Gastroesophageal sphincter (tissue), 4 donors: ENCODE measurements around the gene BIK. TPM values are rescaled to one million over a fixed set of nuclear protein-coding genes. Genes with fewer than 3 reads are reported as not detected.
A peak's percentile ranks its signal among the peaks of the same experiment; 100 is the strongest.

ENCODE experiments used
- ATAC-seq: fragments of 150-250 bp; one replicate; pipeline ENCODE4 v1.9.1; 2016; ENCODE audit warnings: mild to moderate bottlenecking, moderate library complexity
- H3K27ac ChIP-seq, 4 donors: fragments of 200-600 bp; sonication (generic) in 3 of 4; 1 replicate in 3 of 4; 2 replicates in 1 of 4; pipeline ENCODE4 v1.5.1; 2016 to 2019
- H3K27me3 ChIP-seq: fragments of 200-600 bp; sonication (generic); one replicate; pipeline ENCODE4 v1.5.1; 2019
- H3K36me3 ChIP-seq, 2 donors: fragments of 200-600 bp; sonication (generic); one replicate each; pipeline ENCODE4 v1.5.1; 2019; ENCODE audit warnings: control low read depth in 1 of 2
- H3K4me1 ChIP-seq, 3 donors: fragments of 200-600 bp; sonication (generic); 1 replicate in 2 of 3; 2 replicates in 1 of 3; pipeline ENCODE4 v1.5.1; 2016 to 2019; ENCODE audit warnings: control low read depth in 2 of 3
- H3K4me3 ChIP-seq, 2 donors: fragments of 200-600 bp; sonication (generic); one replicate each; pipeline ENCODE4 v1.5.1; 2019; ENCODE audit warnings: mild to moderate bottlenecking in 1 of 2, moderate library complexity in 1 of 2
- H3K9me3 ChIP-seq, 3 donors: fragments of 200-600 bp; sonication (generic); one replicate each; pipeline ENCODE4 v1.5.1; 2017 to 2019; ENCODE audit warnings: control low read depth in 2 of 3
- EP300 ChIP-seq: sonication (generic); formaldehyde crosslinking; IDR thresholded peaks from one replicate; pipeline ENCODE4 v1.6.1; 2017; ENCODE audit warnings: antibody characterized with exemption, mild to moderate bottlenecking
- POLR2A ChIP-seq, 2 donors: fragments of 450-650 bp; IDR thresholded peaks; one replicate each; pipeline ENCODE4 v1.6.1; 2017; ENCODE audit warnings: antibody characterized with exemption in 2 of 2, mild to moderate bottlenecking in 2 of 2, moderate library complexity in 1 of 2
- POLR2AphosphoS5 ChIP-seq: sonication (generic); formaldehyde crosslinking; IDR thresholded peaks from one replicate; pipeline ENCODE4 v1.6.1; 2017; ENCODE audit warnings: antibody characterized with exemption
- WGBS, 2 donors: methylation state at CpG; one replicate each; pipeline ENCODE4 v1.1.5; 2018; ENCODE audit warnings: low coverage in 1 of 2; 5-methylcytosine and 5-hydroxymethylcytosine counted together
- total RNA-seq, 4 donors: library from RNA; depleted of rRNA; stranded (reverse); fragments of >200 nt; gene quantifications; one replicate each; pipeline ENCODE4 v1.1.0, GENCODE V29; 2016
- TF ChIP-seq, protein P1 (sequence below), 4 experiments: fragments of 200-600 bp in 2 of 4; fragments of 450-650 bp in 2 of 4; sonication (generic) in 1 of 4; IDR thresholded peaks; one replicate each; pipeline ENCODE4 v1.5.1; 2017 to 2019; ENCODE audit warnings: antibody characterized with exemption in 4 of 4, mild to moderate bottlenecking in 2 of 4, moderate library complexity in 2 of 4

The BIK gene, protein sequence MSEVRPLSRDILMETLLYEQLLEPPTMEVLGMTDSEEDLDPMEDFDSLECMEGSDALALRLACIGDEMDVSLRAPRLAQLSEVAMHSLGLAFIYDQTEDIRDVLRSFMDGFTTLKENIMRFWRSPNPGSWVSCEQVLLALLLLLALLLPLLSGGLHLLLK
- total RNA-seq = 1 to 10 TPM in 1 of 4 donors, not detected in 3; 1.7 TPM

DNA sequence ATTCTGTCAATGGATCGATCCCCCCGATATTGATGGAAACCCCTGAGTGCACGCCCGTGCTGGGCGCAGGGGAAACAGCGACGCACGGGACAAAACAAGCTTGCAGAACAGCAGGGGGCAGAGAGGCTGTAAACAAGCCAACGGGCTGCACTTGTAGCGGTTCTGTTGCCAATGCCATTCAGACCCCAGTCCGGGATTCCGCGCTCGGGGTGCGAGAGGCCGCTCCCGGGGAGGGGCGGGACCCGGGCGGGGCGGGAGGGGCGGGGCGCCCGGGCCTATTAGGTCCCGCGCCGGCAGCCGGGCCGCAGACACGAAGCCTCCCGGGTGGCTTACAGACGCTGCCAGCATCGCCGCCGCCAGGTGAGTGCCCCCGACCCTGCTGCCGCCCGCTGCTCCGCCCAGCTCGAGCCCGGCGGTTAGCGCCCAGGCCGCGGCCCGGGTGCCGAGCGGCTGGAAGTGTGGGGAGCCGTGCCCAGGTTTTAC, at the start of gene BIK:
TSS of gene BIK (plus strand) at position 307 of the 483 bp plus-strand sequence. CDS start 13,273 bp downstream, outside the sequence.
- no peaks in the 10 kb centered on the region for H3K36me3 ChIP-seq
- no peaks in the 10 kb centered on the region for H3K9me3 ChIP-seq
- peaks cover 63% of the 10 kb centered on the region for H3K27me3 ChIP-seq
- WGBS, 2 donors = no CpG with 5 or more reads among the region's 49 CpGs
- TF ChIP-seq POLR2AphosphoS5 = no peak
- TF ChIP-seq, protein P1, sequence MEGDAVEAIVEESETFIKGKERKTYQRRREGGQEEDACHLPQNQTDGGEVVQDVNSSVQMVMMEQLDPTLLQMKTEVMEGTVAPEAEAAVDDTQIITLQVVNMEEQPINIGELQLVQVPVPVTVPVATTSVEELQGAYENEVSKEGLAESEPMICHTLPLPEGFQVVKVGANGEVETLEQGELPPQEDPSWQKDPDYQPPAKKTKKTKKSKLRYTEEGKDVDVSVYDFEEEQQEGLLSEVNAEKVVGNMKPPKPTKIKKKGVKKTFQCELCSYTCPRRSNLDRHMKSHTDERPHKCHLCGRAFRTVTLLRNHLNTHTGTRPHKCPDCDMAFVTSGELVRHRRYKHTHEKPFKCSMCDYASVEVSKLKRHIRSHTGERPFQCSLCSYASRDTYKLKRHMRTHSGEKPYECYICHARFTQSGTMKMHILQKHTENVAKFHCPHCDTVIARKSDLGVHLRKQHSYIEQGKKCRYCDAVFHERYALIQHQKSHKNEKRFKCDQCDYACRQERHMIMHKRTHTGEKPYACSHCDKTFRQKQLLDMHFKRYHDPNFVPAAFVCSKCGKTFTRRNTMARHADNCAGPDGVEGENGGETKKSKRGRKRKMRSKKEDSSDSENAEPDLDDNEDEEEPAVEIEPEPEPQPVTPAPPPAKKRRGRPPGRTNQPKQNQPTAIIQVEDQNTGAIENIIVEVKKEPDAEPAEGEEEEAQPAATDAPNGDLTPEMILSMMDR (IDR thresholded peaks at IDR 0.05) = peak in 2 of 4 experiments; percentile 6 to 28
- H3K4me1 ChIP-seq = peaks cover 2 to 23% (median 16%) of the 10 kb centered on the region in 3 donors
- peak; percentile 51 for ATAC-seq
- peak within 1 kb of the TSS; percentile 26 to 58 for H3K4me3 ChIP-seq
- H3K27ac ChIP-seq = peak within 1 kb of the TSS in 1 of 4 donors; percentile 19

DNA sequence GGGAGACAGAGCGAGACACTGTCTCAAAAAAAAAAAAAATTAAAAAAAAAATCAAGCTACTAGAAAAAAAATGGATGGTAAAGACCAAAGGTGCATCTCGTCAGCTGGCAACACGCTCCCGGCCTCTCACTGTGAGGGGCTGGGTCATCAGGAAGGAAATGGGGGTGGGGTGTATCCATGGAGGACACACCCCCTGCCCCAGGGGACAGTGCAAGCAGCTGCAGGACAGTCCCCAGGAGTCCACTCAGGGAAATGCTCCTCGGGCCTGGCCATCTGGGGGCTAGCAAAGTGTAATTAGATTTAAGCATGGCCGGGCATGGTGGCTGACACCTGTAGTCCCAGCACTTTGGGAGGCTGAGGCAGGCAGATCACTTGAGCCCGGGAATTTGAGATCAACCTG, 44.4 kb upstream of the BIK start:
- Histone ChIP-seq H3K4me3 (no peak overlapping the region), H3K36me3 (peaks cover 0 to 84% of the 10 kb centered on the region in 2 donors), H3K4me1 (no peaks in the 10 kb centered on the region), H3K27me3 (no peaks in the 10 kb centered on the region), H3K27ac (no peak overlapping the region), H3K9me3 (no peaks in the 10 kb centered on the region)
- no peak for TF ChIP-seq POLR2A (IDR thresholded peaks at IDR 0.05)
- no peak for TF ChIP-seq EP300
- no peak for TF ChIP-seq POLR2AphosphoS5
- TF ChIP-seq, protein P1 (IDR thresholded peaks at IDR 0.05) = no peak
- no peak for ATAC-seq
- WGBS, 2 donors = 88% methylated on average over 6 of the region's 7 CpGs; no CpG with 5 or more reads in 1 of the 2 donors

DNA sequence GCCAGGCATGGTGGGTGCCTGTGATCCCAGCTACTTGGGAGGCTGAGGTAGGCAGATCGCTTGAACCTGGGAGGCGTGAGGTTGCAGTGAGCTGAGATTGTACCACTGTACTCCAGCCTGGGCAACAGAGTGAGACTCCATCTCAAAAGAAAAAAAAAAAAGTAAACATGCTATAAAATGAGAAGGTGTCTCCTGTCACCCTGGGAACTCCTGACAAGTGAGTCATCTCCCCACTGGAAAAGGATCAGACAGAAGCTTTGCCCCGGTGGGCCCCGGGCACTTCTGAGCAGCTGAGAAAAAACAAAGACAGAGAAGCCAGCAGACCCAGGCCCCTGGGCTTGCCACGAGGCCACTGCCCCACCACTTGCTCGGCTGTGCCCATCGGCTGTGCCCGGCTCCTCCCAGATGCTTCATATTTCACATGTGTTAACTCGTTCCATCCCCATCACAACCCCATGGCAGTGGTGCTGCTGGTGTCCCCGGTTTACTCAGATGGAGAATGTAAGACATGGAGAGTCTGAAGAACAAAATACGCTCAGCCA, 43.6 kb upstream of the BIK start:
- H3K4me1 ChIP-seq = no peaks in the 10 kb centered on the region
- no peaks in the 10 kb centered on the region for H3K27me3 ChIP-seq
- H3K4me3 ChIP-seq = no peak overlapping the region
- no peak overlapping the region for H3K27ac ChIP-seq
- no peak for ATAC-seq
- H3K36me3 ChIP-seq = peaks cover 0 to 84% of the 10 kb centered on the region in 2 donors
- H3K9me3 ChIP-seq = no peaks in the 10 kb centered on the region
- no peak for TF ChIP-seq EP300
- no peak for TF ChIP-seq POLR2AphosphoS5
- no peak for TF ChIP-seq POLR2A (IDR thresholded peaks at IDR 0.05)
- TF ChIP-seq, protein P1 (IDR thresholded peaks at IDR 0.05) = no peak
- WGBS, 2 donors = 86 to 94% methylated on average over 4 to 7 of the region's 11 CpGs

DNA sequence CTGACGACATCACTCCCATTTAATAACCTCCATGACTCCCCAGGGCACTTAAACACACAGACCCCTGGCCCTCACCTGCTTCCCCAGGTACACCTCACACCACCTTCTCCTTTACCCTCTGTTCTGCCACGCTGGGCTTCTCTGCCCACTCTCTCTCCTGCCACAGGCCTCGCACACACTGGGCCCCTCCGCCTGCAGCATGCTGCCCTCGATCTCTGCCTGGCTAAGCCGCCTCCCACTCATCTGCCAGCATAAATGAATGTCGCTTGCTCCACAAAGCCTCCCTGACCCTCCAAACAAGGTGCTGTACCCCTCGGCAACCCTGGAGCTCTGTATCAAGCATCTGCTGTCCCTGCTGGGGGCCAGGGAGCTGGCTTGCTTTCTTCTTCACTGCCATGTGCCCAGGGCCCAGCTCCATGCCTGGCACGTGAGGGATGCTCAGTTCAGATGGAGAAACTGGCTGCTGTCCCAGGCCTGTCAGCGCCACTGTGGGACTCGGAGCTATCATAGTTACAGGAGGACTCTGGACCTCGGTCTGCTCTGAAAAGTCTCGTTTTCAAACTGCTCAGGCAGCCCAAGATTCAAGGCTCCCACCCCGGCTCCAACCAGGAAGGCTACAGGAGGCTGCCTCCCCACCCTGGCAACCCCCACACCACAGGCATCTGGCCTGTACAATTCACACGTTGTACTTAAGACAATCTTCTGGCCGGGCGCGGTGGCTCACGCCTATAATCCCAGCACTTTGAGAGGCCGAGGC, 33.3 kb upstream of the BIK start:
- TF ChIP-seq POLR2A (IDR thresholded peaks at IDR 0.05) (no peak), POLR2AphosphoS5 (no peak), EP300 (no peak)
- TF ChIP-seq, protein P1 (IDR thresholded peaks at IDR 0.05) = no peak

More for the DNA sequence above, 33.3 kb upstream of the BIK start:
- no peak for ATAC-seq
- peaks cover 0 to 31% of the 10 kb centered on the region in 2 donors for H3K36me3 ChIP-seq
- H3K27me3 ChIP-seq = no peaks in the 10 kb centered on the region
- no peak overlapping the region for H3K27ac ChIP-seq
- no peaks in the 10 kb centered on the region for H3K9me3 ChIP-seq
- no peaks in the 10 kb centered on the region for H3K4me1 ChIP-seq
- no peak overlapping the region for H3K4me3 ChIP-seq
- 67 to 90% methylated on average over 1 to 7 of the region's 20 CpGs for WGBS, 2 donors
